GM12878 (cell line): ENCODE results near the gene PRICKLE3. TPM values are rescaled to one million over a fixed set of nuclear protein-coding genes. Genes with fewer than 3 reads are reported as not detected.

ENCODE experiments used
- ATF7 ChIP-seq: fragments of 450-650 bp; IDR thresholded peaks from 2 replicates; pipeline ENCODE4 v1.6.1; 2016; ENCODE audit warnings: low read depth, mild to moderate bottlenecking
- BACH1 ChIP-seq: fragments of 450-650 bp; IDR thresholded peaks from 2 replicates; pipeline ENCODE4 v1.6.1; 2017; ENCODE audit warnings: mild to moderate bottlenecking, borderline replicate concordance
- BCL3 ChIP-seq: IDR thresholded peaks from 2 replicates; pipeline ENCODE4 v1.6.1; 2011; ENCODE audit warnings: borderline replicate concordance, low read depth, mild to moderate bottlenecking, moderate library complexity, low read length; ENCODE audit not compliant: insufficient read depth, poor library complexity, severe bottlenecking
- CBX5 ChIP-seq: sonication (generic); IDR thresholded peaks from 2 replicates; pipeline ENCODE4 v1.6.1; 2016; ENCODE audit warnings: low read depth, moderate library complexity, mild to moderate bottlenecking, inconsistent platforms
- E4F1 ChIP-seq: fragments of 450-650 bp; IDR thresholded peaks from 2 replicates; pipeline ENCODE4 v1.6.1; 2018; ENCODE audit warnings: borderline replicate concordance, mild to moderate bottlenecking; ENCODE audit not compliant: partially characterized antibody
- ETV6 ChIP-seq, 2 experiments: fragments of 450-650 bp in 1 of 2; IDR thresholded peaks in 1 of 2; conservative IDR thresholded peaks in 1 of 2; 2 replicates each; pipeline ENCODE4 v1.6.1; 2014; ENCODE audit warnings: antibody characterized with exemption in 1 of 2, borderline replicate concordance in 1 of 2, low read depth in 1 of 2, mild to moderate bottlenecking in 1 of 2, moderate library complexity in 1 of 2
- GABPA ChIP-seq: IDR thresholded peaks from 2 replicates; pipeline ENCODE4 v1.6.1; 2014; ENCODE audit warnings: antibody characterized with exemption, low read depth, mild to moderate bottlenecking, inconsistent platforms
- HSF1 ChIP-seq: fragments of 150-350 bp; IDR thresholded peaks from 2 replicates; pipeline ENCODE4 v1.6.1; 2014; ENCODE audit warnings: mild to moderate bottlenecking, low read depth, low read length
- IKZF2 ChIP-seq, 2 experiments: fragments of 450-650 bp; IDR thresholded peaks; 2 replicates each; pipeline ENCODE4 v1.6.1; 2017; ENCODE audit warnings: mild to moderate bottlenecking in 2 of 2, moderate library complexity in 2 of 2
- MTA3 ChIP-seq: IDR thresholded peaks from 2 replicates; pipeline ENCODE4 v1.6.1; 2012; ENCODE audit warnings: low read length, inconsistent platforms, borderline replicate concordance
- NFYB ChIP-seq: IDR thresholded peaks from 2 replicates; pipeline ENCODE4 v1.6.1; 2011; ENCODE audit warnings: low read depth, mild to moderate bottlenecking, low read length, improper control_type of control experiment, moderate library complexity; ENCODE audit not compliant: insufficient read depth
- PAX8 ChIP-seq: fragments of 450-650 bp; IDR thresholded peaks from 2 replicates; pipeline ENCODE4 v1.6.1; 2017; ENCODE audit warnings: mild to moderate bottlenecking, moderate library complexity
- PKNOX1 ChIP-seq: fragments of 450-650 bp; IDR thresholded peaks from 2 replicates; pipeline ENCODE4 v1.6.1; 2016; ENCODE audit warnings: mild to moderate bottlenecking
- POLR2A ChIP-seq: IDR thresholded peaks from 2 replicates; pipeline ENCODE4 v1.6.1; 2011; ENCODE audit warnings: low read depth, mild to moderate bottlenecking, low read length
- POLR2AphosphoS2 ChIP-seq: IDR thresholded peaks from 2 replicates; pipeline ENCODE4 v1.6.1; 2011; ENCODE audit warnings: low read depth, mild to moderate bottlenecking, low read length, improper control_type of control experiment, moderate library complexity
- RELB ChIP-seq: fragments of 450-650 bp; IDR thresholded peaks from 2 replicates; pipeline ENCODE4 v1.6.1; 2017; ENCODE audit warnings: low read depth, mild to moderate bottlenecking, moderate library complexity
- SREBF2 ChIP-seq: IDR thresholded peaks from 2 replicates; pipeline ENCODE4 v1.6.1; 2012; ENCODE audit warnings: mild to moderate bottlenecking, low read length
- TBL1XR1 ChIP-seq: IDR thresholded peaks from 2 replicates; pipeline ENCODE4 v1.6.1; 2012; ENCODE audit warnings: low read depth, low read length, improper control_type of control experiment
- TCF3 ChIP-seq: IDR thresholded peaks from 2 replicates; pipeline ENCODE4 v1.6.1; 2012; ENCODE audit warnings: low read depth, mild to moderate bottlenecking, low read length, borderline replicate concordance; ENCODE audit not compliant: insufficient read depth
- ZBED1 ChIP-seq: IDR thresholded peaks from 2 replicates; pipeline ENCODE4 v1.6.1; 2016; ENCODE audit warnings: borderline replicate concordance
- ZNF217 ChIP-seq: fragments of 450-650 bp; IDR thresholded peaks from 2 replicates; pipeline ENCODE4 v1.6.1; 2017; ENCODE audit warnings: antibody characterized with exemption, mild to moderate bottlenecking
- ZNF24 ChIP-seq: fragments of 450-650 bp; IDR thresholded peaks from 2 replicates; pipeline ENCODE4 v1.6.1; 2017; ENCODE audit warnings: antibody characterized with exemption, mild to moderate bottlenecking
- polyA plus RNA-seq, 11 experiments: library from polyadenylated mRNA; depleted of rRNA in 4 of 11; unstranded in 6 of 11; stranded (reverse) in 5 of 11; fragments of >200 nt; fragmentation: Nextera tagmentation in 4 of 11; fragmentation: Illumina TruSeq in 1 of 11; extraction: Ambion mirVana in 4 of 11; extraction: Trizol in 1 of 11; gene quantifications; 1 replicate in 1 of 11; 2 replicates in 10 of 11; pipeline versions ENCODE4 v1.2.1 to v1.2.3, GENCODE V29; 2011 to 2016; ENCODE audit warnings: inconsistent platforms in 2 of 11, missing spikeins in 2 of 11, low read depth in 1 of 11
- total RNA-seq, 4 experiments: library from RNA; depleted of rRNA in 3 of 4; stranded (reverse); fragments of >200 nt in 3 of 4; fragmentation: Illumina TruSeq in 1 of 4; extraction: Trizol in 1 of 4; gene quantifications; 2 replicates each; pipeline versions ENCODE4 v1.2.1 to v1.2.3, GENCODE V29; 2013 to 2021

Gene PRICKLE3
- total and polyA plus RNA-seq, 10 of the 15 experiments (the other 5 are each of a cell fraction or from before 2014, with no cell fraction given) = 0.69 to 17.4 (median 7.6) TPM

- no peak for TF ChIP-seq ZNF24
- TF ChIP-seq IKZF2 (IDR thresholded peaks at IDR 0.05) = 0 out of 4 replicates have a peak, but pooled peaks of 1 of the 2 experiments have one; percentile 12
- TF ChIP-seq ZBED1 = no peak
- TF ChIP-seq PAX8 = no peak
- no peak for TF ChIP-seq MTA3
- TF ChIP-seq SREBF2 = no peak
- no peak for TF ChIP-seq ZNF217
- TF ChIP-seq NFYB = 0 out of 2 replicates have a peak, but pooled peaks have one; percentile 14
- no peak for TF ChIP-seq RELB
- TF ChIP-seq POLR2AphosphoS2 = no peak
- TF ChIP-seq BACH1 = peak; percentile 62; the same call in 1 of the 2 replicates
- TF ChIP-seq TCF3 = no peak
- TF ChIP-seq CBX5 = no peak
- TF ChIP-seq ETV6 (conservative IDR thresholded peaks at IDR 0.05 in 1 of 2, IDR thresholded peaks at IDR 0.05 in 1 of 2; ENCODE audit: borderline replicate concordance in 1 of 2, low read depth in 1 of 2) = no peak
- TF ChIP-seq ATF7 = no peak
- TF ChIP-seq BCL3 = no peak
- TF ChIP-seq E4F1 = no peak
- TF ChIP-seq HSF1 = no peak
- TF ChIP-seq POLR2A = peak; percentile 75
- no peak for TF ChIP-seq PKNOX1
- TF ChIP-seq GABPA = no peak
- TF ChIP-seq TBL1XR1 = no peak
Measured at GRCh38 chrX:49155900-49156837, 30.0 kb downstream of the PRICKLE3 start (continued).
